KOPT-K1 (cell line): ENCODE results near the gene ALOXE3.
"Not testable (repeated sequence)": the region's sequence is repeated elsewhere in the genome, so short reads cannot be mapped to it uniquely, and the experiment has no call there.

ENCODE experiments used
- H3K27ac ChIP-seq: fragments of 200-600 bp; sonication (generic); 2 replicates; pipeline ENCODE4 v1.5.1; 2016; ENCODE audit warnings: antibody characterized with exemption, mild to moderate bottlenecking, low read depth, low read length; ENCODE audit not compliant: poor library complexity, severe bottlenecking
- H3K36me3 ChIP-seq: fragments of 200-600 bp; sonication (generic); 2 replicates; pipeline ENCODE4 v1.5.1; 2017; ENCODE audit warnings: antibody characterized with exemption, mild to moderate bottlenecking, low read length, moderate library complexity; ENCODE audit not compliant: insufficient read depth
- H3K9me3 ChIP-seq: fragments of 200-600 bp; sonication (generic); 2 replicates; pipeline ENCODE4 v1.5.1; 2017; ENCODE audit warnings: antibody characterized with exemption, low read length, mild to moderate bottlenecking; ENCODE audit not compliant: insufficient read depth, poor library complexity, severe bottlenecking

ALOXE3 gene

DNA sequence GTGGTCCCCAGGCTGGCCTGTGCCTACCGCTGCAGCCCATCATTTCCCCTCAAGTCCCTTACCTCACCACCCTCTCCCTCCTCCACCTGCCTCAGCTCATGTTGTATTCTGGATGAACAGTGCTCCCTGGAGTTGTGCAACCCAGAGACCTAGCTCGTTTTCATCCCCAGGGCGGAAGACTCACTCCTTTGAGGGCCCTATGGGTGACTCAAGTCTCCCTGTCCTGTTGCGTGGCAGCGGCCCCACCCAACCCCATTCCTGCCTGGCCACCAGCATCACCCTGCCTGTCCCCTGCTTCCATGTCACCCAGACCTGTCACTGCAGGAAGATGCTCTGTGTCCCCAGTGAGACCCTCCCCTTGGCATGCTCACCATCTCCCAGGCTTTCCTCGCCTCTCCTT lies 34.1 kb downstream of the ALOXE3 start:
- H3K27ac ChIP-seq: no peak overlapping the region

DNA sequence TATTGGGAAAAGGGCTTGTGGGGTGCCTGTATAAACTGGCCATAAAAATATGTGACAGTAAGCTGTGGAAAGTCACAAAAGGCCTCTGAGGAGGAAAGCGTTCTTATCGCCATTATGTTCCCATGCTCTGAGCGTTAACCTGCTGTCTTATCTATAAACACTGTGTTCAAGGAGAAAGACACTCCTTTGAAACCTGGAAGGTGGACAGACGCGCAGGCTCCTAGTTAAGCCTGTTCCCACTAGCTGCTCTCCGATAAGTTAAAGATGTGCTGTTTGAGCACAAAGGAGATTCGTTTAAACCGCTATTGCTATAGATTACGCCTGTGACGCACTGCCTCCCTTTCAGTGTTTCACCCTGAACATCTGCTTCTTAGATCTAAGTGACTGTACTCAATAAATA lies 36.0 kb downstream of the ALOXE3 start:
- no peak overlapping the region for H3K27ac ChIP-seq
- H3K9me3 ChIP-seq: no peaks in the 10 kb centered on the region
- H3K36me3 ChIP-seq: no peaks in the 10 kb centered on the region

More for the DNA sequence above, 34.1 kb downstream of the ALOXE3 start:
- Histone ChIP-seq H3K36me3 (no peaks in the 10 kb centered on the region), H3K9me3 (no peaks in the 10 kb centered on the region)

DNA sequence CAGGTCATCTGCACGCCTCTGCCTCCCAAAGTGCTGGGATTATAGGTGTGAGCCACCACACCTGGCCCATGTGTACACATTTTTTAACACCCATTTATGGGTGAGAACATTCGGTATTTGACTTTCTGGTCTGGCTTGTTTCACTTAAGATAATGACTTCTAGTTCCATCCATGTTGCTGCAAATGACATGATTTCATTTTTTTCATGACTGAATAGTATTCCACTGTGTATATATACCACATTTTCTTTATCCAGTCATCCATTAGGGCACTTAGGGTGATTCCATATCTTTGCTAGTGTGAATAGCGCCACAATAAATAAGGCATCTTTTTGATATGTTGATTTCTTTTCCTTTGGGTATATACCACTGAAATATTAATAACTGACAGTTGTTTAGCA lies 36.4 kb downstream of the ALOXE3 start:
- Histone ChIP-seq H3K9me3 (no peaks in the 10 kb centered on the region), H3K27ac (no peak overlapping the region), H3K36me3 (no peaks in the 10 kb centered on the region)

DNA sequence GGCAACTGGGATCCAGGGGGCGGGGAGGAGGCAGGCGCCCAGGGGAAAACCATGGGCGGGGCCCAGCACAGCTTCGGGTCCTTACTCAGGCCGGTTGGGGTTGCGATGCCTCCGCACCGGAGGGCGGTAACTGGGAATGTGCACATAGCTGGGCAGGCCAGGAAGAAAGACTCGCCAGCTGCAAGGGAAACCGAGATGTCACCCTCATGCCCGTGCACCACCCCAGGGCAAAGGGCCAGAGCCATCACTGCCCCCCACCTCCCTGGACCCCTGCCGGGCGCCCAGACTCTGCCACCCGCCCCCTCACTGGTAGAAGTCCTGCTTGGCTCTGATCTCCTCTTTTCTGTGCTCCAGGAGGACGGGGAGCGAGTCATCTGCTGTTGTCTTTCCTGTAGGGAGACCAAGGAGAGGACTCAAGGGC lies 37.5 kb downstream of the ALOXE3 start:
- Histone ChIP-seq H3K27ac (no peak overlapping the region), H3K9me3 (no peaks in the 10 kb centered on the region), H3K36me3 (no peaks in the 10 kb centered on the region)

DNA sequence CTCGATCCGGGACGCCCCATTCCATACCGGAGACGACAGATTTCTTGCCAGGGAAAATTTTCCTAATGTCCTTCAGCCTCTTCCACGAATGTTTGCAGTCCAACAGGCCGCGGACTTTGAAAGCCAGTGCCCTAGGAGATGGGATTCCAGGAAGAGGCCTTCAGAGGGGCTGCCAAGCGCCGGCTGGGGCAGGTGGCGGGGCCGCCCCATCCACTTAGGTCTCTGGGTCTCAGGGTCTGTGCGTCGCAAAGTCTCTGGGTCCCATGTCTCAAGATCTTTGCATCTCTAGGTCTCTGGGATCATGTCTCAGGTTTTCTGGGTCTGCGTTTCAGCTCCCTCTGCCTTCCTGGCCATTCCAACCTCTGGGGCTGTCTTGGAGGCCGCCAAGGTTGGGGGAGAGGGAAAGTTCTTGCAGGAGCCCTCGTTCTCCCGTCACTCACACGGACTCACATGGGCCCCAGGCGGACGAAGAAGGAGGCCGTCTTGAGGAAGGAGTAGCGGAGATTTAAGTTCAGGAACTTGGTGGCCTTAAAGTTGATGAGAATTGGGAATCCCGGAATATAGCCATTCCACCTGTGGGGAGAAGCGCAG lies 38.0 kb downstream of the ALOXE3 start:
- Histone ChIP-seq H3K27ac (no peak overlapping the region), H3K36me3 (no peaks in the 10 kb centered on the region), H3K9me3 (no peaks in the 10 kb centered on the region)

DNA sequence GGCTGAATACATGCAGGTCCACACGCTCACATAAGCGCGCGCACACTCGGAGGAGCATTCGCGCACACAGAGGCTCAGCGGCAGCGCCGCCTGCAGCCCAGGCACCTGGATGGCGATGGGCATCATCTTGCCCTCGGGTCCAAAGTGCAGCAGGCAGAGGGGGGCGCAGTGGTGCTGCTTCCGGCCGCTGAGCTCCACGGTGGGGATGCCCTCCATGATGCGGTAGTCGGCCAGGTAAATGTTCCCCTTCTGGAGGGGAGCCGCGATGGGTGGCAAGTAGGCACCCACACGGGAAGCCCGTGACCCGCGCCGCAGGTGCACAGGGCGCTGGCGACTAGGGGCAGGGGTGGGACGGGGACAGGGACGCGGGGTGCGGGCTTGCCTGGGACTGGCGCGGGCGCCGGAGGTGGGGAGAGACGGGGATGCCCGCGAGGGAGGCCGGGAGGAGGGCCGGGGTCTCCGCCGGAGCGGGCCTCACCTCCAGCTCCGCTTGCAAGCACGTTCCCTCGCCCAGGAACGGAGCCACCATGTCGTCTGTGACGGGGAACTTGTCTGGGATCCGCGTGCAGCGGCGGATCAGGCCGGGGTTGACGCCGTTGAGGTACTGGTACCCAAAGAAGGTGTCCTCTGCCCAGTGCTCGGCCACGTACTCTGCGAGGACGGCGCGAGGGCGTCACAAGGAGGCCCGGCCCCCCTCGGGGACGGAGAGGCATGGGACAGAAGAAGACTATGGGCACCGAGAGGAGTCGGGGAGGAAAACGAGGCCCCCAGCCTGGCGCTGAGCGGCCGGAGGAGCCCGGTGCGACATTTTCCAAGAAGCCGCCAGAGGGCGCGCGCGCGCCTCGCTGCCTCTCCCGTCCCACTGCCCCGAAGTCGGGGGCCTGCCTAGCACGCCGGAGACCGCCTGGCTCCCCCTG lies 38.8 kb downstream of the ALOXE3 start:
- Histone ChIP-seq H3K9me3 (no peaks in the 10 kb centered on the region), H3K27ac (no peak overlapping the region), H3K36me3 (no peaks in the 10 kb centered on the region)

DNA sequence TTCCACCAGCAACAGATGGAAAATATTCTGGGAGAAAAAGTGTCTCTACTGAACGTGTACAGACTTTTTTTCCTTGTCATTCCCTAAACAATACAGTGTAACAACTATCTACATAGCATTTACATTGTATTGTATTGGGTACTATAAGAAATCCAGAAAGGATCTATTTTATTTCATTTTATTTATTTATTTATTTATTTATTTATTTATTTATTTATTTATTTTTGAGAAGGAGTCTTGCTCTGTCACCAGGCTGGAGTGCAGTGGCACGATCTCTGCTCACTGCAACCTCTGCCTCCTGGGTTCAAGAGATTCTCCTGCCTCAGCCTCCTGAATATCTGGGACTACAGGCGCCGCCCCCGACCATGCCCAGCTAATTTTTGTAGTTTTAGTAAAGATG lies 40.4 kb downstream of the ALOXE3 start:
- not testable (repeated sequence) for H3K36me3 ChIP-seq

DNA sequence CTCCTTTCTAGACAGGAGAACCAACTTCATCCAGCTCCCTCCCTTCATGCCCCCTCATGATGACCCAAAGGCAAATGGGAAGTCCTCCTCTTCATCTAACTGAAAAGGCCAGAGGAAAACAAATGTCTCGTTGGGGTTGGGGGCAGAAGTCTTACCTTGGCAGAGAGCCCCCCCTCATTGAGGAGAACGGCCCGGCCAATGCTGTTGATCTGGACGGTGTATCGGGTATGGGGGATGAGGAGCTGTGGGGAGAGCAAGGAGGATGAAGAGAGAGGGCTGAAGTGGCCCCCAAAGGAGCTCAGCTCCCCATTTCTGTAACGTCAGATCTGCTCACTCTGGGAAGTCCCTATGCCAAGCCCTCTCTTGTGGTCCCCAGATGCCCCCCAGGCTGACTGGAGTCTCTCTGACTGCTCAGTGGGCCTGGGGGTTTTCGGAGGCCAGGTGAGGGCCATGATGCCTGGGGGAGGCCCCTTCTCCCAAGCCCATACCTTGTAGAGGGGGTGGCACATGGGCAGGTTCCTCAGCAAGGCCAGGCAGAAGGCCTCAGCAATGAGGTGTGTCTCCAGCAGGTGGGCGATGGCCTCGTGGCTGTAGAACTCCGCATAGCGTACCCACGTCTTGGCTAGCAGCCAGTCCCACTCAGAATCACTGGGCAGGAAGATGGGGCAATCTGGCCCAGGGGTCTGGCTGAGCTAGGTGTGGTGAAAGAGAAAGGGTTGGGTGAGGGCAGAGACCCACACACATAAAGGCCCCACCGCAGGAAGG lies 41.6 kb downstream of the ALOXE3 start:
- Histone ChIP-seq H3K27ac (no peak overlapping the region), H3K36me3 (no peaks in the 10 kb centered on the region), H3K9me3 (no peaks in the 10 kb centered on the region)

More for the DNA sequence above, 40.4 kb downstream of the ALOXE3 start:
- not testable (repeated sequence) for H3K9me3 ChIP-seq, H3K27ac ChIP-seq

DNA sequence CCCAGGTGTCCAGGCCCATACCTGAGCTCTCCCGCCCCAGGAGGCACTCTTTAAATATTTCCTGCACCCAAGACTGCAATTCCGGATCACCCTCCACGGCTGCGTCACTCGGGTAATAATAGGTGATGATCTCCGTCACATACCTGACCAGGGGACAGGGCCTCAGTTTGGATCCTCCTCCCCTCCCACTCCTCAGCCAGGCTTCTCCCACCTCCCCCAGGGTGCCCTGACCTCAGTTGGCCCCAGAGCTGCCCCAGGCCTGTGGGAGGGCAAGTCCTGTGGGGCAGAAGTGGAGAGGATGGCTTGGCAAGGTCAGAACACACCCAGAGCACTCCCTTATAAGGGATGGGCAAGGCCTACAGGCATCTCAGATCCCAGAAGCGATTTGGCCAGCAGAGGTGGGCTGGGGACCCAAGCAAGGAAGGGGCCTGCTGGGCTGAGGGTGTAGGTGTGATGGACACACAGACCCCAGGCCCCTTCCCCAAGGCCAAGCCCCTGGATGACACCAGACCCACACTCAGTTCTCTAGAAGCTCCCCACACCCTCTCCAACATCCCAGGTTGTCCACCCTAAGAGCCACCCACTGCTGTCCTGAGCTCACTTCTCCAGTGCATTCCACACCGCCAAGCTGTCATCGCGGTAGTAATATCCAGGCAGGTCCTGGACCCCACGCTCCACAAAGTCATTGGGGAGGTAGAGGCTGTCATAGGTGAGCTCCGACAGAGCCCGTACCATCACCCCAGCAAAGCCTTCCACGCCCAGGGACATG lies 42.6 kb downstream of the ALOXE3 start:
- H3K9me3 ChIP-seq: no peaks in the 10 kb centered on the region
- H3K27ac ChIP-seq: no peak overlapping the region
- H3K36me3 ChIP-seq: no peaks in the 10 kb centered on the region

DNA sequence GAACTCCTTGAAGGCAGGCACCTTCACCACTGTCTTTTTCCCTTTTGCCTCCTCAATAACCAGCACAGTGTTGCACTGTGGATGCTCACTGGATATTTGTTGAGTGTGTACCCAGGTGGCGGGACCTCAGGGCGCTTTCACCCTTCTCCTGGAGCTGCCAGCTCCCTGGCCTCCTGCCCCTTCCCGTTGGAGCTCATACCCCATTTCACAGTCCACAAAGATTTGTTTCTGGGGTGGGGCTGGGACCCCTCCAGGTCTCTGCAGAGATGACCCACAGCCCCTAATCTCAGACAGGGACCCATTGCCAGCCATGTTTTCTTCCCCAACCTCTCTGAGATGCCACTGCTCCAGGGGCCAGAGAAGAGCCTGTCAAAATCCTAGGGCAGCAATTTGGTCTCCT lies 43.2 kb downstream of the ALOXE3 start:
- Histone ChIP-seq H3K9me3 (no peaks in the 10 kb centered on the region), H3K27ac (no peak overlapping the region), H3K36me3 (no peaks in the 10 kb centered on the region)

DNA sequence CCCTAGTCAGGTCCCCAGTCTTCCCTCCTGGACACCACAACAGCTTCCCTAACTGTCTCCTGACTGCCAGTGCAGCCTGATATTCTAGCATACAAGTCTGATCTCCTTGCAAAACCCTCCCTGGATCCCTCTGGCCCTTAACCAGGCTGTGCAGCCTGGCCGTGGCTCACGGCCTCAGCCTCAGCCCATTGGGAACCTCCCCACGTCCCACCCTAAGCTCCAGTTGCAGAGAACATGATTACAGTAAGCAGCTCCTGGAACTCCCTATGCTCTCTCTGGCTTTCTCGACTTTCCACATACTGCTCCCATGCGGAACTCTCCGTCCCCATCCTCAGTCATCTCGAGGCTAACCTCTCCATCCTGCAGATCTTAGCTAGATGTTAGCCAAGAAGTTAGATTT lies 43.8 kb downstream of the ALOXE3 start:
- H3K9me3 ChIP-seq: no peaks in the 10 kb centered on the region
- H3K27ac ChIP-seq: no peak overlapping the region
- H3K36me3 ChIP-seq: no peaks in the 10 kb centered on the region

DNA sequence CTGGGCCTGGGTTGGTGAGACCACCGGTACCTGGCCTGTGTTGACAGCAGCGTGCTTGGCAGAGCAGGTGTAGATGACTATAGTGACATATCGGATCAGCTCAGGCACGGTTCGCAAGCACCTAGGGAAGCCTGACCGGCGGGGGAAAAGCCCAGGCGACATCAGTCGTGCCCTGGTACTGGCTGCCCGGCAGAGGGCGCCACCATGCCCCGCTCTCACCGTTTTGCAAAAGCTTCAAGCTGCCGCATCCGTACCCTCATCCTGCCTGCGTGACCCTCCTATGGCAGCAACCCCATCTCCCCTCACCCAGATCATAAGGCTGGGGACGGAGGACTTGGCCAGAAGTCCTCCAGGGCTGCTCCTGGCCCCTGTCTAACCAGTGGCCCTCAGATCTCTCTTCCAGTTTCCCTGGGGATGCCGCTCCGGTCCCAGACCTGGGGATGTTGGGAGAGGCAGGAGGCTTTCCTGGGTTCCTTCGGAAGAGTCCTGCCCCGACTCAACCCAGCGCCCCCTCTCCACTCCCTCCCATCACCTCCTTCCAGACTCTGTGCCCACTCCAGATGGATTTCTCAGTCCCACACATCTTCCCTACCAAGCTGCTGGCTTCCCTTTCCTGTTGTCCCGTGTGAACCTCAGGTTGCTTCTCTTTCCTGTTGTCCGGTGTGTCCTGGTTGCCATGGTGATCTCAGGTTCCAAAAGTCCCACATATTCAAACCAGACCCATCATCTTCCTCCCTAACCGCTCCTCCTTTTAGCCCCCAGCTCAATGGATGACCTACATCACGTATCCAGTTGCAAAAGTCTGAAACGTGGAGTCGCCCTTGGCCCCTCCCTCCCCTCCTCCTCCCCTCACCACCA lies 44.5 kb downstream of the ALOXE3 start:
- Histone ChIP-seq H3K9me3 (no peaks in the 10 kb centered on the region), H3K36me3 (no peaks in the 10 kb centered on the region), H3K27ac (no peak overlapping the region)

DNA sequence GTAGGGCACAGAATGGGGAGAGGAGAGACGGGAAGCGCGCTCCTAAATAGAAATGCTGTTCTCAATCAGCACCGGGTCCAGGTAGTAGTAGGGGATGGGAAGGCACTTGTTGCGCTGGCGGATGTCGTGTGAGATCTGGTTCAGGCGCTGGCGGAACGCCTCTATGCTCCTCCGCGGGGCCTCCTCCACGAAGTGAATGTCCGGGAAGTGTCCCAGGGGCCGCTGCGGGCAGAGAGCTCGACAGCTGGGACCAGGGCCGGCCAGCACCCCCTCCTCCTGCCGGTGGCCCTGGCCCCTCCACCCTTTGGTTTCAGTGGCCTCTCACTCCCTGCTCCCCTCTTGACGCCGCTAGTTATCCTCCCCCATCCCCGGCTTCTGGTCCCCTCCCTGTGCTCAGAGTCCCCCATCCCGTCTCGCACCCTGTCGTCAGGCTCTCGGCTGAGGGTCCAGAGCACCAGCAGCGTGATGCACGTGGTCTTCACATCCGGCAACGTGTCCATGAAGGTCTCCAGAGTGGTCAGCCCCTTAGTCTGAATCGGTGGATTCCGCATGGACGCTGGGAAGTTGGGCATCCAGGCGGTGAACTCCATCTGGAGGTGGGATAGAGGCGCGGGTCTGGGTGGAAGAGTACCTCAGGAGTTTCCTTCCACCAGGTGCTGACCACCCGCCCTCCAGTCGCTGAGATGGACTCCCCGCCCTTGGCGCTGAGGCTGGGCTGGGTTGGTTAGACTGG lies 45.4 kb downstream of the ALOXE3 start:
- Histone ChIP-seq H3K27ac (no peak overlapping the region), H3K9me3 (no peaks in the 10 kb centered on the region), H3K36me3 (no peaks in the 10 kb centered on the region)
